IMR-90 (cell line): Measurements from ENCODE around the gene MID2. TPM values are rescaled to one million over a fixed set of nuclear protein-coding genes. Genes with fewer than 3 reads are reported as not detected.

Experiments used
- ATAC-seq: fragments of 200-7000 bp; cut with Tn5 transposase; 2 replicates; pipeline ENCODE4 v1.9.1; 2020; ENCODE audit warnings: low read depth, mild to moderate bottlenecking, moderate library complexity
- BruUV-seq: library from RNA; stranded (reverse); fragments of 400-500 nt; replicated peaks from 2 replicates; lab custom pipeline; 2021; lab: Mats Ljungman, UMichigan
- CTCF ChIA-PET: fragments of 300-600 bp; formaldehyde crosslinking; extraction: SDS; loops from one replicate; lab custom pipeline; 2021; ENCODE audit warnings: antibody characterized with exemption; lab: Yijun Ruan, JAX
- POLR2A ChIA-PET: fragments of 300-600 bp; sonication (Branson Sonifier 250); formaldehyde crosslinking; loops from one replicate; lab custom pipeline; 2022; ENCODE audit warnings: antibody characterized with exemption; ENCODE audit not compliant: unreplicated experiment; lab: Charles Lee
- DNase-seq: peaks from one replicate; pipeline ENCODE4 v3.0.0; 2013
- H2AFZ ChIP-seq: replicated peaks from 2 replicates; pipeline ENCODE3; 2013; ENCODE audit warnings: low read length, mild to moderate bottlenecking; ENCODE audit not compliant: poor library complexity
- H2AK5ac ChIP-seq: 2 replicates; pipeline ENCODE4 v1.6.1; 2013; ENCODE audit warnings: low read depth, low read length, inconsistent platforms
- H2AK9ac ChIP-seq: replicated peaks from 2 replicates; pipeline ENCODE3; 2013; ENCODE audit warnings: mild to moderate bottlenecking, low read depth, low read length, moderate library complexity; ENCODE audit not compliant: poor library complexity
- H2BK120ac ChIP-seq: 2 replicates; pipeline ENCODE4 v1.6.1; 2013; ENCODE audit warnings: low read depth, low read length, inconsistent platforms
- H2BK15ac ChIP-seq: 3 replicates; pipeline ENCODE4 v1.6.1; 2013; ENCODE audit warnings: low read depth, low read length, inconsistent platforms
- H2BK20ac ChIP-seq: 2 replicates; pipeline ENCODE4 v1.6.1; 2013; ENCODE audit warnings: low read depth, mild to moderate bottlenecking, inconsistent platforms, low read length, moderate library complexity
- H2BK5ac ChIP-seq: 2 replicates; pipeline ENCODE4 v1.6.1; 2013; ENCODE audit warnings: mild to moderate bottlenecking, low read depth, low read length, inconsistent platforms; ENCODE audit not compliant: poor library complexity, severe bottlenecking
- H3K14ac ChIP-seq: replicated peaks from 2 replicates; pipeline ENCODE4 v1.6.1; 2013; ENCODE audit warnings: low read depth, low read length, inconsistent platforms
- H3K18ac ChIP-seq: 2 replicates; pipeline ENCODE4 v1.6.1; 2013; ENCODE audit warnings: low read depth, low read length, control low read depth
- H3K23ac ChIP-seq: 2 replicates; pipeline ENCODE4 v1.6.1; 2013; ENCODE audit warnings: low read depth, low read length, inconsistent platforms
- H3K27ac ChIP-seq: 2 replicates; pipeline ENCODE4 v1.5.1; 2013; ENCODE audit warnings: mild to moderate bottlenecking, control low read depth, low read length; ENCODE audit not compliant: insufficient read depth
- H3K27me3 ChIP-seq: 2 replicates; pipeline ENCODE4 v1.6.1; 2013; ENCODE audit warnings: low read length; ENCODE audit not compliant: control insufficient read depth, insufficient read depth
- H3K36me3 ChIP-seq: 2 replicates; pipeline ENCODE4 v1.6.1; 2013; ENCODE audit warnings: low read length, mixed read lengths; ENCODE audit not compliant: control insufficient read depth, insufficient read depth
- H3K4ac ChIP-seq: 2 replicates; pipeline ENCODE4 v1.6.1; 2013; ENCODE audit warnings: low read depth, low read length, inconsistent platforms
- H3K4me1 ChIP-seq: 2 replicates; pipeline ENCODE4 v1.6.1; 2013; ENCODE audit warnings: low read length, mixed read lengths; ENCODE audit not compliant: control insufficient read depth, insufficient read depth
- H3K4me2 ChIP-seq: 2 replicates; pipeline ENCODE4 v1.6.1; 2013; ENCODE audit warnings: low read depth, mild to moderate bottlenecking, control low read depth, low read length, moderate library complexity
- H3K4me3 ChIP-seq: 2 replicates; pipeline ENCODE4 v1.5.1; 2013; ENCODE audit warnings: low read depth, mild to moderate bottlenecking, control low read depth, low read length, moderate library complexity; ENCODE audit not compliant: insufficient read depth
- H3K56ac ChIP-seq: 2 replicates; pipeline ENCODE4 v1.6.1; 2013; ENCODE audit warnings: low read length, inconsistent platforms; ENCODE audit not compliant: insufficient read depth; ENCODE audit errors: extremely low read depth
- H3K79me1 ChIP-seq, 2 experiments: 2 replicates each; pipeline ENCODE4 v1.6.1; 2013; ENCODE audit warnings: low read length in 2 of 2, inconsistent platforms in 1 of 2, low read depth in 1 of 2
- H3K9ac ChIP-seq: 2 replicates; pipeline ENCODE4 v1.6.1; 2013; ENCODE audit warnings: low read depth, low read length, control low read depth
- H3K9me1 ChIP-seq: 2 replicates; pipeline ENCODE4 v1.6.1; 2013; ENCODE audit warnings: low read length, inconsistent platforms; ENCODE audit not compliant: insufficient read depth
- H3K9me3 ChIP-seq: 2 replicates; pipeline ENCODE4 v1.6.1; 2013; ENCODE audit warnings: low read length; ENCODE audit not compliant: control insufficient read depth, insufficient read depth
- H4K20me1 ChIP-seq: 2 replicates; pipeline ENCODE4 v1.6.1; 2013; ENCODE audit warnings: low read length, inconsistent platforms; ENCODE audit not compliant: insufficient read depth
- H4K5ac ChIP-seq: 2 replicates; pipeline ENCODE4 v1.6.1; 2013; ENCODE audit warnings: mild to moderate bottlenecking, low read depth, low read length, control low read depth
- H4K8ac ChIP-seq, 2 experiments: 2 replicates each; pipeline ENCODE4 v1.6.1; 2013; ENCODE audit warnings: low read depth in 2 of 2, low read length in 2 of 2, control low read depth in 1 of 2, inconsistent platforms in 1 of 2
- H4K91ac ChIP-seq: 2 replicates; pipeline ENCODE4 v1.6.1; 2013; ENCODE audit warnings: low read depth, low read length, inconsistent platforms; ENCODE audit not compliant: insufficient read depth
- BHLHE40 ChIP-seq: fragments of 150-350 bp; IDR thresholded peaks from 2 replicates; pipeline ENCODE4 v1.6.1; 2016; ENCODE audit warnings: mild to moderate bottlenecking, low read depth, low read length
- CEBPB ChIP-seq: IDR thresholded peaks from 2 replicates; pipeline ENCODE4 v1.6.1; 2012; ENCODE audit warnings: low read depth, low read length, improper control_type of control experiment
- CTCF ChIP-seq: conservative IDR thresholded peaks from 2 replicates; pipeline ENCODE4 v1.5.1; 2012; ENCODE audit warnings: mild to moderate bottlenecking, low read depth, low read length, improper control_type of control experiment
- ELK1 ChIP-seq: fragments of 150-350 bp; IDR thresholded peaks from 2 replicates; pipeline ENCODE4 v1.6.1; 2016; ENCODE audit warnings: low read depth, mild to moderate bottlenecking, low read length, moderate library complexity, borderline replicate concordance
- FOS ChIP-seq: fragments of 150-350 bp; IDR thresholded peaks from 2 replicates; pipeline ENCODE4 v1.6.1; 2016; ENCODE audit warnings: low read depth, low read length
- MAFK ChIP-seq: IDR thresholded peaks from 2 replicates; pipeline ENCODE4 v1.6.1; 2012; ENCODE audit warnings: low read depth, low read length, improper control_type of control experiment
- MAZ ChIP-seq: IDR thresholded peaks from 2 replicates; pipeline ENCODE4 v1.6.1; 2012; ENCODE audit warnings: low read depth, mild to moderate bottlenecking, low read length, improper control_type of control experiment, moderate library complexity, borderline replicate concordance
- MXI1 ChIP-seq: IDR thresholded peaks from 2 replicates; pipeline ENCODE4 v1.6.1; 2012; ENCODE audit warnings: low read depth, mild to moderate bottlenecking, low read length, moderate library complexity, borderline replicate concordance
- NFE2L2 ChIP-seq: fragments of 150-350 bp; IDR thresholded peaks from 2 replicates; pipeline ENCODE4 v1.6.1; 2016; ENCODE audit warnings: low read depth, mild to moderate bottlenecking, low read length
- POLR2A ChIP-seq: IDR thresholded peaks from 2 replicates; pipeline ENCODE4 v1.6.1; 2012; ENCODE audit warnings: mild to moderate bottlenecking, low read depth, low read length
- RAD21 ChIP-seq: IDR thresholded peaks from 2 replicates; pipeline ENCODE4 v1.6.1; 2012; ENCODE audit warnings: low read length, improper control_type of control experiment
- RCOR1 ChIP-seq: IDR thresholded peaks from 2 replicates; pipeline ENCODE4 v1.6.1; 2012; ENCODE audit warnings: mild to moderate bottlenecking, low read length, improper control_type of control experiment; ENCODE audit not compliant: insufficient replicate concordance
- SMC3 ChIP-seq: fragments of 150-350 bp; IDR thresholded peaks from 2 replicates; pipeline ENCODE4 v1.6.1; 2016; ENCODE audit warnings: low read depth, mild to moderate bottlenecking, antibody characterized with exemption, low read length, moderate library complexity
- USF2 ChIP-seq: fragments of 150-350 bp; IDR thresholded peaks from 2 replicates; pipeline ENCODE4 v1.6.1; 2017; ENCODE audit warnings: mild to moderate bottlenecking, antibody characterized with exemption, low read length, low read depth
- WGBS, 2 experiments: methylation state at CpG; one replicate each; pipeline versions ENCODE4 v1.1.5 to v1.1.7; 2013; ENCODE audit warnings: missing lambda C conversion rate in 2 of 2; ENCODE audit not compliant: insufficient read length in 1 of 2; ENCODE audit errors: extremely low coverage in 2 of 2; 5-methylcytosine and 5-hydroxymethylcytosine counted together
- dilution Hi-C: fragments of 300-500 bp; cut with HindIII; formaldehyde crosslinking; loops from one replicate; pipeline ENCODE4 v1.14.3; 2018; ENCODE audit warnings: low sequenced_read_pairs; ENCODE audit not compliant: unreplicated experiment
- in situ Hi-C: fragments of 300-500 bp; cut with MboI; formaldehyde crosslinking; loops from 3 replicates; pipeline ENCODE4 v1.14.3; 2019; ENCODE audit warnings: low sequenced_read_pairs, inconsistent platforms, mixed read lengths
- intact Hi-C: fragments of 100-400 bp; cut with micrococcal nuclease; formaldehyde crosslinking; loops from 2 replicates; pipeline ENCODE4 v1.10.0; 2022
- polyA plus RNA-seq, 3 experiments: library from polyadenylated mRNA; depleted of rRNA; stranded (reverse); fragments of >200 nt; gene quantifications; 2 replicates each; pipeline ENCODE4 v1.2.3, GENCODE V29; 2012; ENCODE audit warnings: low replicate concordance in 1 of 3
- total RNA-seq: library from RNA; depleted of rRNA; stranded (reverse); fragments of >200 nt; gene quantifications from 2 replicates; pipeline ENCODE4 v1.2.3, GENCODE V29; 2012

Gene MID2
- total and polyA plus RNA-seq, 2 of the 4 experiments (the other 2 are of a cell fraction), result 1.1 to 4.7 TPM

- H3K4me3 ChIP-seq, result no peak overlapping the region
- peaks cover 4% of the 10 kb centered on the region for H3K27me3 ChIP-seq
- H2BK5ac ChIP-seq, result no peak overlapping the region
- no peak overlapping the region for H3K4me2 ChIP-seq
- no CpG with 5 or more reads among the region's 5 CpGs for WGBS, 2 experiments
- no peak for ATAC-seq
- no peaks in the 10 kb centered on the region for H3K9me3 ChIP-seq
- in situ Hi-C loops (no loop called here), intact Hi-C loops (no loop called here), dilution Hi-C loops (no loop called here)
- no peak for TF ChIP-seq NFE2L2
- no peak for TF ChIP-seq SMC3
- no peak for TF ChIP-seq FOS
- TF ChIP-seq RCOR1, result no peak
- TF ChIP-seq CTCF, result no peak
- TF ChIP-seq BHLHE40, result no peak
- TF ChIP-seq CEBPB, result no peak
- TF ChIP-seq POLR2A, result no peak
- TF ChIP-seq RAD21, result no peak
- no peak for TF ChIP-seq ELK1
- no peak for TF ChIP-seq MAFK
- no peak for TF ChIP-seq MAZ
- no peak for TF ChIP-seq USF2
- no peak for TF ChIP-seq MXI1
- no peak overlapping the region for H3K9ac ChIP-seq
- ChIA-PET CTCF (no interaction called here), POLR2A (no interaction called here)
- H3K36me3 ChIP-seq, result no peaks in the 10 kb centered on the region
- H3K9me1 ChIP-seq, result no peaks in the 10 kb centered on the region
- H2AFZ ChIP-seq, result no peak overlapping the region
- no peak overlapping the region for H2AK5ac ChIP-seq
- H2AK9ac ChIP-seq, result no peak overlapping the region
- no peaks in the 10 kb centered on the region for H3K4me1 ChIP-seq
- no peak overlapping the region for H3K23ac ChIP-seq
- no peak overlapping the region for H3K4ac ChIP-seq
- H4K8ac ChIP-seq, result no peak overlapping the region
- no peak overlapping the region for H4K5ac ChIP-seq
- H3K27ac ChIP-seq, result no peak overlapping the region
- H4K91ac ChIP-seq, result no peak overlapping the region
- no peak overlapping the region for H3K56ac ChIP-seq
- no peak overlapping the region for H2BK15ac ChIP-seq
- DNase-seq, result no peak
- H4K20me1 ChIP-seq, result no peaks in the 10 kb centered on the region
- no peak overlapping the region for H3K14ac ChIP-seq
- BruUV-seq, result no TSS peak
- H3K18ac ChIP-seq, result no peak overlapping the region
- no peaks in the 10 kb centered on the region for H3K79me1 ChIP-seq
- H2BK20ac ChIP-seq, result no peak overlapping the region
- H2BK120ac ChIP-seq, result no peak overlapping the region
Observed at GRCh38 chrX:107857837-107858236, 32.2 kb downstream of the MID2 start.
